ENCODE results near the gene GALNT10.

The GALNT10 gene

DNA sequence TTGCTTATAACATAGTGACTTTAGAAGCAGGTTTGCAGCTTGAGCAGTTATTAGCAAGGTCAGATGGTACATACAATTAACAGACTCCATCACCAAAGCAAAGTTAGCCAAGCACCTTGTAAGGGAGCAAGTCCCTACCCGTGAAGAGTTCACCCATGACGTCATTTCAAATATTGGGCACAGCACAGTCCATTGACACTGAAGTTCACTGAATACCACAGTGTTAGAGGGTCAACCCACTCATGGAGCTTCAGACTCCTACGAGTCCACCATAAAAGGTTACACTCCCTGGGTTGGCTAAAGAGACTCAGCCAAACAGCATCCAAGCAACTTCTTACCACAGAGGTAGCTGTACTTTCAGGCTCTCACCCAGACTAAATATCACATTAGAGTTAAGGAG lies 77.5 kb downstream of the GALNT10 start:
- no peak for DNase-seq

DNA sequence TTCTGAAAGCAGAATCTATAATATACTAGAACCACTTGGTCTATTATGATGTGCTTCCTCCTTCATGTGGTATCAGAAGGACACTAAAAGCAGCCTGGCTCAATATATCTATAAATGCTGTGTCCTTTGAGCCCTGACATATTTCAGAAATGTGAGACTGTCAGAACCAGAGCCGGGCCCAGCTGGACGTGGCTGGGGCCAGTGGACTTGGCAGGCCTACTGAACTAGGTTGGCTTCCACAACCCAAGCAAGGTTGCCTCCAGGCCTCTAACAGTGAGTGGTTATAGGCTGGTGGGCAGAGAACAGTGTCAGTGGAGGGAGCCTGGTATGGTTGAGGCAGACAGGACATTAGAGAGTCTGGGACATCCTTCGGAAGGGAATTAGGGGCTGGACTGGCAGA lies 78.9 kb downstream of the GALNT10 start:
- no peak for DNase-seq

DNA sequence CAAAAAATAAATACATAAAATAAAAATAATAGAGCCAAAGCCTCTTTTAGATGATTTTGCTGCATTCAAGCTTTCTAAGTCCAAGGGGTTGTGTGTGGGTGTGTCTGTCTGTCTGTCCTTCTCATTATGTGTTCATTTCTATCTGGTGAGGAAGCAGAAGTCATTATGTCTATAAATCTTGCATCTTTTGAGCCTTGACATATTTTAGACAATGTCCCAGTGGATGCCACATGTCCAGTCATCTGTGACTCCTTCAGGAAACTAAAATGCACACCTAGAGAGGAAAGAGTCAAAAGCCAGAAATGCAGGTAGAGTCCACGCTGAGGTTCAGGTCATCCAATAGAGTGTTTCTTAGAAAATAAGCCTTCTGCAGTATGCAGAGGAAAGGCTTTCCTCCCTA lies 80.9 kb downstream of the GALNT10 start:
- no peak for DNase-seq

DNA sequence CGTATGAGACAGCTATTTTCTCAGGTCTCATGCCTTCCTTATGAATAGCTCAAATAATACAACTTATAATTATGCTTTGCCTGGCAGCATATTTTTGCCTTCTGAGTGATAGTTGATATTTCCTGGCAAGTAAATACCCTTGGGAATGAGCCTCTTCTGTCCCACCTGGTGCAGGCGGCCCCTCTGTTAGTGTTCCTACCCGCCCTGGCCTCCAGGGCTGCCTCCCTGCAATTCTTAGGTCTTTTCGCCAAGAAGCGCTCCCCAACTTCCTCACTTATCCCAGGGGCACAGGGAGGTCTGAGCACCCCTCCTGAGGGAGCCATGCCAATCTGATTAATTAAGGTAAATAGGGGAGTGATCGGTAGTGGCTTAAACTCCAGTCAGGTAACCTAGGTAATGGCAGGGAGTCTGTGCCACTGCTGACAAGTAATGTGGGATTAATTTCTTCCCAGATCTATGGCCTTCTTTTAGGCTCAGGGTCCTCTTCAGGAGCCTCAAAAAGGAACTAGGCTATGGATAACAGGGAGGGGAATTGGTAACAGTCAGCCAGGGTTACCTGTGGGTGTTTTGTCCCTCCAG lies 81.5 kb downstream of the GALNT10 start:
- DNase-seq, result peak; percentile 50

DNA sequence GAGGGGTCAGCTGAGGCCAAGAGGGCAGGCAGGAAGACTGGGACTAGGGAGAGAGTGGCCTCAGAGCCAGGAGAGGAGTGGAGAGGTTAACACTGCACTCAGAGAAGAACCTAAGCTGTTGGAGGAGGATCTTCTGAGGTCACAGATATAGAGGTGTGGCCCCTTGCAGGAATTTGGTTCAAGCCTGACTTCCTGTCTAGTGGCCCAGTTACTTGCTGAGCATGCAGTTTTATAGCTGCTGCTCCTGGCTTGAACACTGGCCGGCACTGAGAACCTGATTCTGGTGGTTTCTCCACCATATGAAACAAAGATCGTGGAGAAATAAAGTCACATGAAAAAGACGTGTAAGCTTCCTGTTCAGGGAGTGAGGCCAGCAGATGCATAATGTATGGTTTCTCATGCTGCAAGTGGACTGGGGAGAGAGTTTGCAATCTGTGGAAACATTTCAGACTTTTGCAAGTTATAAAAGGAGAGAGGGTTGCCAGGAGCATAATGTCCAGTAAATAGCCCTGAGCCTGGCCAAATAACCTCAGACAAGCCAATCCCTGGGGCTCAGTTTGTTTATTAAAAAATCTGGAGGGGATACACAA lies 82.6 kb downstream of the GALNT10 start:
- no peak for DNase-seq

DNA sequence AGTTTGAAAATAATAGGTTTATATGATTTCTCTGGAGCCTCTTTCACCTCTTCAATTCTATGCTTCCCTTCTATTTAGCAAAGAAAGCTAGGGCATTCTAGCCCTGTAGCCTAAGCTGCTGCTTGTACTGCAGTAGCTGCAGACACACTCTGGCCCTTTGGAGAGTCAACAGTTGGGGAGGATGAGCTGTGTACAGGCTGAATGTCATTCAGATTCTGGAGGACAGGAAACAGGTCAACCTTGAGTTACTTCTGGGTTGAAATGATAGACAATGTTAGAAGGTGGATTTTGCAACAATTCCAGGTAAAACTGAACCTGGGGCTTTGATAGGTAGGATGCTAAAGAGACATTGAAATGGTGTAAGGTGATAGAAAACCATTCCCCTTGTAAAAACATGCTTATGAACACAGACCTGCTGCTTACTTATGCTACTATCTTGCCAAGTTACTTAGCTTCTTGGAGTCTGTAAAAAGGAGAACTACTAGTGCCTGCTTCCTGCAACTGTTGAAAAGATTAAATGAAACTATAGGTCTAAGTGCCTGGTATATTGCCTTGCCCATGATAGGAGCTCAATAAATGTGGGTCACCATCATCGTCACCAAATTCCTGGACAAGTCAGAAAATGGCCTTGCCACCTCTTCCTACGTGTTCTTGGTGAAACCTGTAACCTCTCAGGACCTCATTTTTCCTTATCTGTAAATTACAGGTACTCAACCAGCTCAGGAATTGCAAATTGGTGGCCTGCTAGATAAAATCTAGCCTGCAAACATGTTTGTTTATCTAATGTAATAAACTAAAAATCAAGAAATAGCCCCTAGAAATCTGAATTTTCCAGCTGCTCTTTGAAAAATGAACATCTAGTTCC lies 83.7 kb downstream of the GALNT10 start:
- no peak for DNase-seq

DNA sequence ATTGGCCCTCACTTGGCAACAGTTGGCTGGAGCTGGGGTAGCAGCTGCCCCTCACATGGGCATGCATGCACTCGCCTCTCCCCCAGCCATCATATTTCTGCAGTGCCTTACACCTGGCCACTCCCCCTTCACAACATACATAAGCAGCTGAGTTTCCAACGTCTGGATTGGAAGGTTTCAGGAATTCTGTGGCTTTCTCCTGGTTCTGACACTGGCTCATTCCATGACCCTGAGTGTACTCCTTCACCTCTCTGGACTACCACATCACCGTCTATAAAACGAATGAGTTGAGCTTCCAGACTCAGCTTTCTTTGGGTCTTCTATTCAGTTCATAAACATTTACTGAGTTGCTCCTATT lies 84.3 kb downstream of the GALNT10 start:
- peak; percentile 54 for DNase-seq

DNA sequence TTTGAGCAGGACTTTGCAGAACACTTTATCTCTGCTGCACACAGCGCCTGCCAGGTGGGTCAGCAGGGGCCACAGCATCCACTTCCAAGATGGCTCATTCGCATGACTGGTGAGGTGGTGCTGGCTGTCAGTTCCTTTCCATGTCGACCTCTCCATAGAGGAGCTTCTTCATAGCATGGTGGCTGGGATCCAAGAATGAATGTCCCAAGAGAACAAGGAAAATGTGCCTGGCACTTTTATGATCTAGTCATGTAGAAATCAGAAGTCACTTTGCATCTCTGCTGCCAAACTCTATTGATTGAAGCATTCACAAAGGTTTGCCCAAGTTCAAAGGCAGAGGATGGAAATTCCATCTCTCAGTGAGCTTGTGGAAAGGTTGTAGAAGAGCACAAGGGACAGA lies 85.0 kb downstream of the GALNT10 start:
- DNase-seq, result no peak

DNA sequence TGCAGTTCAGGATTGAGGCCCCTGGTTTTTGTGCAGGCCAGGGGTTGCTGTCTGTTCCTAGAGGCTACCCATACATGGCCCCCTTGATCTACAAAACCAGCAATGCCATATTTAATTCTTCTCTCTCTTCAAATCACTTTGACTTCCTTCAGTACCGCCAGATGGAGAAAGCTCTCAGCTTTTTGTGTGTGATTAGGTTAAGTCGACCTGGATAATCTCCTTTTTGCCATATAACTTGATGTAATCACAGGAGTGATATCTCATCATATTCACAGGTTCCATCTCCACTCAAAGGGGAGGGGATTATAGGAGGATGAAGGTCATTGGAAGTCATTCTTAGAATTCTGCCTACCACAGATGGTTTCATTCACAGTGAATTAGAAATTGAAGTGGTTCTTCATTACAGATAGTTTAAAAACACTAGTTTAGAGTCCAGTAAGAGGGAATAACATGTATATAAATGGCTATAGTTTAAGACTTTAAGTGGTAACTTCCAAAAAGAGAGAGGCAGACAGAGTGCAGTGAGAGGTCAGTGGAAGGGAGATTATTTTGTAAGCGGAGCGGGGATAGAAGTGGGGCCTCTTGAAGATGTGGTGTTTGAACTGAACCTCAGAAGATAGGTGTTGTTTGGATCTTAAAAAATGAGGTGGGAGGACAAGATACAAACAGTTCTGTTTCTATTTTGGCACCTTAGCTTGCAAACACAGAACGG lies 85.9 kb downstream of the GALNT10 start:
- no peak for DNase-seq

DNA sequence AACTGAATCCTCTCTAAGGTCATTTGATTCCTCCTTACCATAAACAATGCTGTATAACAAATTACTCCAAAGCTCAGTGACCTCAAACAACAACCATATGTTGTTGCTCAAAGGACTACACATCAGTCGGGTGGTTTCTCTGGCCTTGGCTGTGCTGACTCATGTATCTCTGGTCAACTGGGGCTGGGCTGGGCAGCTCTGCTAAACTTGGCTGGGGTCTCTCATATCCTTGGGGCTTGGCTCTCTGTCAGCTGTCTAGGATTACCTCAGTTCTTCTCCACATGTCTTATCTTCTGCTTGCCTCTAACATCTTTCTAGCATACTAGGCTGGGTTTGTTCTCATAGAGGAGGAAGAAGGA lies 86.4 kb downstream of the GALNT10 start:
- no peak for DNase-seq

DNA sequence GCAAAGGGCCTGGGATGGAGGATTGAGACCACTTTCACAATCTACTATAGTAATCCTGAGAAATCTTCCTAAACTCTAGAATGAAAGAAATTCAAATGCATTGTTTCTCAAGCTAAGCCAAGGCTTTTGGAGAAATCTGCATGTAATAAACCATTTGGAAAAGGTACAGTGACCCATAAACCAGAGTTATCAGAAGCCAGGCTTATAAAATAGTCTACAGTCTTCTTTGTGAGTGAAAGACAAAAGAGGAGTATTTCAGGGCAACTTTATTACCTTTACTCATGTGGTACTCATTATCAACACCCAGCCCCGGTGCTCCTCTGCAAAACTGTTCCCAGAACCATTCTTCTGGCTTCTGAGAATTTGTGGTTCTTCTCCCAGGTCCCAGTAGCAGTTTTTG lies 87.0 kb downstream of the GALNT10 start:
- no peak for DNase-seq

DNA sequence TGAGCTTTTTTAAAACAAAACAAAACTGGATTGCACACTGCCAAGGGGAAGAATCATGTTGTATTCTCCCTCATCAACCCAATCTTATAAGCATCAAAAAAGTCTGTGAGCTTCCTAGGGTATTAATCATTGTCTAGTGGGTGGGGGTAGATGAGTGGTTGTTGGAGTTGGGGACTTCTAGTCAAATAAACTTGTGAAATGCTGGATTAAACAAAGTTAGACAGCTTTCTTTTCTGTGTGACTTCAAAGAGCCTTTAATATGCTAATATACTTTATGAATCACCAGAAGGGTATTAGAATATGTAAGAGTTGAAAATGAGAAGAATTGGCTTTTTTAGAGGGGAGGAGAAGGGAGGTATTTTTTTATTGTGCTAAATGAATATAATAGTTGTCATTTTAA lies 87.7 kb downstream of the GALNT10 start:
- DNase-seq, result no peak

DNA sequence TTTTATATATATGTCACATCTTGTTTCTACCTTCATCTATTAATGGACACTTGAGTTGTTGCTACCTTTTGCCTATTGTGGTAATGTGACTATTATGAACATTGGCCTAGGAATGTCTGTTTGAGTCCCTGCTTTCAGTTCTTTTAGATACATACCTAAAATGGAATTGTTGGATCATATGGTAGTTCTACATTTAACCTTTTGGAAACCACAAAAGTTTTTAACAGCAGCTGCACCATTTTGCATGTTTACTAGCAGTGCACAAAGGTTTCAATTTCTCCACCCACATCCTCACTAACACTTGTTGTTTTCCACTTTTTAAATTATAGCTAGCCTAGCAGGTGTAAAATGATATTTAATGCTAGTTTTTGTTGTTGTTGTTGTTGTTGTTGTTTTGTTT lies 88.4 kb downstream of the GALNT10 start:
- no peak for DNase-seq

DNA sequence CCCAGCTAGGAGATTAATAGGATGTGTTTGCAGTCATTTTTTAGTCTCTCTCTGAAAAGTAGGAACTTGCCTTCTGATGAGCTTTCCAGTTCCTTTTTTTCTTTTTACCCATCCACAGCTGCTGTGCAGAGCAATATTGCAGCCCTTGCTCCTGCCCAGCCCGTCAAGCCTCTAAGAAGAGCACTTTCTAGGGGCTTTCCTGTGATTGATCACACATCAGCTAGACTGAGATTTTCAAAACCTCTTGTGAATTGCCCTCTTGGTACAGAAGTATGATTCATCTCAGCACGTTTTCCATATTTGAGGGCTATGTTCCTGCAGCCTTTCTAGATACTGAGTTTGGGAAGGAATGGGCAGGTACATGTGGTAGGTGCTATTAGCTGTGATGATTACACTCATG lies 93.9 kb downstream of the GALNT10 start:
- no peak for DNase-seq

DNA sequence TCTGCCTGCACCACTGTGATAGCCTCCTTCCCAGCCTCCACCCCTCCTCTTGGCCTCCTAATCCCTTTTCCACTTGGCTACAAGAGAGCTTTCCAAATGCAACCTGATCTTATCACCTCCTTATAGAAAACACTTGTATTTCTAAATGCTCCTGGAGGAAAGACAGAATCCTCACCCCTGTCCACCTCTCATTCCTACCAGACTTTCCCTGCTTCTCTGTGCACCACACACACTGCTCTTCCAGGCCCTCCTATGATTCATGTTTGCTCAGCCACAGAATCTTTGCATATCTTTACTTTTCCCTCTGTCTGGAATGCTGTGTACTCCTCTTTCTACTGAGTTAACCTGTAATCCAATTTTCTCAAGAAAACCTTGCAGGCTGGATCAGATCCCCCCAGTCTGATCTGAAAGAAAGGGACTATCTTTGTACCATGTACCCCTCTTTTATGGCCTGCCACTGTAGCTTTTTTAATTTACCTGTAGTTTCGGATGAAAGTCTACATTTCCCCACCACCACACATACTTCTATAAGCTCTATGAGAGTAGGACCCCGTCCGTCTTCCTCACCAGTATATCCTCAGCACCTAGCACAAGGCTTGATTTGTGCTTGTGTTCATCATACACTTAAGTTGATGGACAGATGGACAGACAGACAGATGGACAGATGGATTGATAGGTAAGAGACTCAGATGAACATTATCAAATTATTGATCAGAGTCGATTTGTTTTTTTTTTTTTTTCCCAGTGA lies 95.3 kb downstream of the GALNT10 start:
- DNase-seq, result no peak

DNA sequence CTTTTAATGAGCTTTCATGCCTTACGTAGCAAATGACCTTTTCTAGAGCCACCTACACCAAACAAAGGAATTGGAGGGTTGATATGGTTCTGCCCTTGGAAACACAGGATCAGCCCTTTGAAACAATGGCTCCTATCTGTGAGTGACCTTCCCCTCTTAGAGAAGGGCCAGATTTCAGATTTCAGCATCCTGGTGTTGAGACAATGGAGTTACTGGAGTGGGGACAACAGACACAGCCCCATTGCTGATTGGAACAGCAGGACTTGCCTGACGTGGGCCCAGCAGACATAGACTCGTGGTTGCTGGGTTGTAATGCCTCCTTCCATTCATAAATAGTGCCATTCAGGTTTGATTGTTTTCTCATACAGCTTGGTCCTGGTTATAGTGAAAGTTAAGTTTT lies 96.0 kb downstream of the GALNT10 start:
- DNase-seq, result no peak

DNA sequence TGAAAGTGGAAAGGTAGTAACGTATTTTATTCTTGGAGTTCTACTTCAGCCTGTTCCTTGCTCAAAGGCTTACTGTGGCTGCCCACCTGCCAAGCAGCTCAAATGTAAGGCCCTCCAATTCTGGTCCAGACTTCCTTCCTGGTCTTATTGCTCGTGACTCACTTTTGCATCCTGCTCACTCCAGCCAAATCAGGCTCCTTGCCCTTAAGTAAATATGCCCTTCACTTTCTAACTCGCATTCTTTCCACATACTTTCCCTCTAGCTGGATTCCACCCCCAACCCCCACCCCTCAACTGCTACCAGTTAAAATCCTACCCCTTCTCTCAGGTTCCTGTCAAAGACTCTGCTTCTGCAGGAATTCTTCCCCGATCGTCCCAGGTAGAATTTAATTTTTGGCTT lies 96.6 kb downstream of the GALNT10 start:
- DNase-seq, result no peak

DNA sequence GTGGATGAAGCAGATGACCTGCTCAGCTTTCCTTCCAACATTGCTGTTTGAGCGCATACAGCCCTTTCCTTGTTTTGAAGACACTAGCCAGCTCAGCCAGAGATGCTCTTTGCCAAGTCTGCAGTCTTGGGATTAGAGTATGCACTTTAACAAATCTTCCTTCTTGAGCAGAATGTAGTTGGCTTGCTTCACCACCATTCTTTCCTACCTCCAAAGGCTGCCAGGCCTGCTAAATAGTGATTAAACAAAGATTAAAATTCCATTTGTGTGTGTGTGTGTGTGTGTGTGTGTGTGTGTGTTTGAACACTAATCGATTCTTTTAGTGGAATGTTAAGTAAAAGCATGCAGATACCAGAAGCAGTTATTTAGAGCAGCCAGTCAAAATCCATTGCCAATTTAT lies 97.6 kb downstream of the GALNT10 start:
- DNase-seq, result no peak

DNA sequence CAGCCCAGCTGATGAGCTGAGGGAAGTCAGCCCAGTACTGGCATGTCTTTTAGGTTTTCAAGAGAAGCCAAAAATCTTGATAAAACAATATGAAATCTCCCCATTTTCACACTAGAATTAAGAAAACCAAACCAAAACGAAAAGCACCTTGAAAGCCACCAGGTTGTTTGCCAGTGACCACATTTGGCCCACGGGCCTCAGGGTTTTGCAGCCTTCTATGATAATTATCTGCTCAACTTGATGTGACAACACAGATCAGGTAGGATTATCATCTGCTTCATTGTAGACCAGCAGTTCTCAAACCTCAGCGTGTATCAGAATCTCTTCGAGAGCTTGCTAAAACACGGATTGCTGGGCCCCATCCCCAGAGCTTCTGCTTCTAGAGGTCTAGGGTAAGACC lies 101.4 kb downstream of the GALNT10 start:
- no peak for DNase-seq

DNA sequence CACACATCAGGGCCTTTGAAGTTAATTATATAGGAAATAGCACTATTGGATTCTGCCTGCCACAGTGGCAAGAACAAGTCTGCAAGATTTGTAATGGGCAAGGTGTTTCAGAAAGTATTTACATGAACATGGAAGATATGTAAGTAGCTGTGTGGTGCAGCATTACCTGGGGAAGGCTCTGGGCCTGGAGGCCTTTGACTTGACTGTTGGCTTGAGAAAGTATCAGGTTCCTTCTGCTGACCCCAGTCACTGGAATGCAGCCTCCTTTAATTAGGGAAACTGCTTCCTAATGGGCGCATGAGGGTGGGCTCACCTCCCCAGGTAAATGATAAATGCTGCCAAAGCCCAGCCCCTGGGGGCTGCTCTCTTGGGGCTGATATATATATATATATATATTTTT lies 102.7 kb downstream of the GALNT10 start:
- no peak for DNase-seq

DNA sequence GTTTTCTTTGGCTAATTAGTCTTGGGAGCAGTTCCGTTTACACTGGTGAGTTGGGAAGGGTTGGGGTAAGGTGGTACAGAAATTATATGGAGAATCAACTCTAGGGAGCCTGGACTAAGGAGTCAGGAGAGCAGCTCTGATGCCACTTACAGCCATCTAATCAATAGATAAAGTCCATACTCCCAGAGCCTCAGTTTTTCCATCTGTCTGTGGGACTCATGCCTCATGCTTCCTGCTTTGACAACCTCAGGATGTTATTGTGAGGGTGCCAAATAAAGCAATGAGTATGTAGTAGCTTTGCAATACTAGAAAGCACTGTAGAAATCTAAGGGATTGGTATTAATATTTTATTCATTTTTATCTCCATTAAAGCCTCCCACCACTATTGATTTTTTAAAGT lies 105.0 kb downstream of the GALNT10 start:
- no peak for DNase-seq

DNA sequence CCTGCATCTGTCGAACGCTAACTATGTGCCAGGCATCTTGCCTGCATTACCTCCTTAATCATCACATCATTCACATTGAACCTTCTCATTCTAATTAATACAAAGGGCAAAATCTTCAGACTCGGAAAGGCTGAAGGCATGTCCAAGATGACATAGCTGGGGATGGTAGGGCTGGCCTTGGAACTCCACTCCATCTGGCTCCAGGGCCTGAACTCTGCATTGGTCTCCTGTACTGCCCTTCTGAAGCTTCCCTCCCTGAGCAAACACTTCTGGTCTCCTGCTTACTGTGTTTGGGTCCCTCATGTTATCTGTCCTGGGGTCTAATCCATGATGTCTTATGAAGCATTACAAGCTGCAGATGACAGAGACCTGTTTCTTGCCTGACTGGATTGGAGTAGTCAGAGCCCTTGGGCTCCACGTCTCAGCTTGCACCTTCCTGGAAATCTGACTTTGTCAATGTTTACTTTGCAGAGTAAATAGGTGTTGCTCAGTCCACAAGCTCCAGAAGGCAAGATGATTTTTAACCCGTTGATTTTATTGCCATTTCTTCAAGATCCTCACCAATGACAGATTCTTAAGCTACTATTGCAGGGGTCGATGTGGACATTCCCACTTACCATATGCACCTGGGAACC lies 106.1 kb downstream of the GALNT10 start:
- DNase-seq, result no peak

DNA sequence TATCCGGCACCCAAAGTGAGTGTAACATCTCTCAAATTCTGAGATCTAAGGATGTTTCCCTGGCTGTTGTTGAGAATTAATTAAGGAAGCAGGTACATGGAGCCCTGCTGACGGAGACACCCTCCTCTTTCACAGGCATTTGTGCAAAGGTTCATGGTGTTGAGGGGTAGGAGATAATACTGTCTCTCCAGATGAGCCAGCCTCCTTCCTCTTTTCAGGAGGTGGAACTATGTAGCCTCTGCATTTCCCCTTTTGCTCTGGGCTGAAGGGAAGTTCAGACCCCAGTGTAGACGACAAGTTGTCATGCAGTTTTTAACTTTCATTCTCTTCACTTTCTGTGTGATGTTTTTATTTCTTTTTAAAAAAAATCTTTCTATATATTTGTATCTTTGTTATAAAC lies 107.5 kb downstream of the GALNT10 start:
- DNase-seq, result no peak

Measured in NCI-H1105 treated with DMSO at 0.1 percent for 48 hours (cell line).